CD14-positive monocyte (primary cell): ENCODE results near the gene PHKA1. TPM values are rescaled to one million over a fixed set of nuclear protein-coding genes. Genes with fewer than 3 reads are reported as not detected.

ENCODE experiments used
- DNase-seq, 3 donors: peaks; one replicate each; pipeline ENCODE4 v3.0.0-alpha.2; 2011 to 2022
- H2AFZ ChIP-seq: 2 replicates; pipeline ENCODE4 v1.6.0; 2012; ENCODE audit warnings: mild to moderate bottlenecking, low read depth, low read length, inconsistent platforms; ENCODE audit not compliant: insufficient read depth, poor library complexity, severe bottlenecking
- H3K27ac ChIP-seq, 2 donors: 1 replicate in 1 of 2; 2 replicates in 1 of 2; pipeline ENCODE4 v1.5.1; 2012 to 2013; ENCODE audit warnings: low read length in 2 of 2, control low read depth in 1 of 2, inconsistent platforms in 1 of 2, low read depth in 1 of 2, mild to moderate bottlenecking in 1 of 2
- H3K27me3 ChIP-seq, 2 donors: one replicate each; pipeline versions ENCODE4 v1.6.0 to v1.6.1; 2011 to 2013; ENCODE audit warnings: low read length in 2 of 2; ENCODE audit not compliant: control insufficient read depth in 2 of 2, insufficient read depth in 2 of 2
- H3K36me3 ChIP-seq, 2 donors: replicated peaks in 1 of 2; 1 replicate in 1 of 2; 2 replicates in 1 of 2; pipeline versions ENCODE4 v1.5.1 to v1.6.1; 2012 to 2013; ENCODE audit warnings: low read length in 2 of 2, control low read depth in 1 of 2, inconsistent platforms in 1 of 2, mild to moderate bottlenecking in 1 of 2; ENCODE audit not compliant: insufficient read depth in 2 of 2, control insufficient read depth in 1 of 2
- H3K4me1 ChIP-seq, 2 donors: 1 replicate in 1 of 2; 2 replicates in 1 of 2; pipeline versions ENCODE4 v1.5.1 to v1.6.1; 2012 to 2013; ENCODE audit warnings: low read length in 2 of 2, control low read depth in 1 of 2, inconsistent platforms in 1 of 2, mild to moderate bottlenecking in 1 of 2, moderate library complexity in 1 of 2; ENCODE audit not compliant: insufficient read depth in 2 of 2, control insufficient read depth in 1 of 2
- H3K4me2 ChIP-seq: replicated peaks from 2 replicates; pipeline ENCODE3; 2012; ENCODE audit warnings: low read length, moderate library complexity, mild to moderate bottlenecking; ENCODE audit not compliant: poor library complexity, severe bottlenecking; ENCODE audit errors: extremely low read depth
- H3K4me3 ChIP-seq, 3 experiments: fragments of 200-600 bp in 1 of 3; sonication (generic) in 1 of 3; replicated peaks in 1 of 3; 1 replicate in 2 of 3; 2 replicates in 1 of 3; pipeline ENCODE4 v1.5.1; 2011 to 2013; ENCODE audit warnings: low read length in 3 of 3, mild to moderate bottlenecking in 3 of 3, control low read depth in 2 of 3, low read depth in 2 of 3, inconsistent platforms in 1 of 3, moderate library complexity in 1 of 3
- H3K79me2 ChIP-seq: 2 replicates; pipeline ENCODE4 v1.6.0; 2012; ENCODE audit warnings: mild to moderate bottlenecking, control low read depth, inconsistent platforms, low read length, moderate library complexity; ENCODE audit not compliant: insufficient read depth
- H3K9ac ChIP-seq: 2 replicates; pipeline ENCODE4 v1.6.0; 2017; ENCODE audit warnings: low read length, mild to moderate bottlenecking; ENCODE audit not compliant: insufficient read depth, poor library complexity, severe bottlenecking
- H3K9me3 ChIP-seq, 2 donors: replicated peaks in 1 of 2; 1 replicate in 1 of 2; 2 replicates in 1 of 2; pipeline versions ENCODE4 v1.5.1 to v1.6.1; 2012 to 2013; ENCODE audit warnings: low read length in 2 of 2, control low read depth in 1 of 2; ENCODE audit not compliant: control insufficient read depth in 1 of 2, insufficient read depth in 1 of 2
- H4K20me1 ChIP-seq: 2 replicates; pipeline ENCODE4 v1.6.0; 2012; ENCODE audit warnings: mild to moderate bottlenecking, low read length, control low read depth, moderate library complexity; ENCODE audit not compliant: insufficient read depth
- H3K27ac Mint-ChIP-seq, 7 donors: one replicate each; pipeline ENCODE4 v1.8.0; 2020; ENCODE audit warnings: mild to moderate bottlenecking in 7 of 7, mixed read lengths in 7 of 7, moderate library complexity in 6 of 7, inconsistent platforms in 2 of 7
- H3K27me3 Mint-ChIP-seq, 3 donors: one replicate each; pipeline ENCODE4 v1.8.0; 2021 to 2022; ENCODE audit warnings: low read depth in 3 of 3, mild to moderate bottlenecking in 3 of 3, mixed read lengths in 3 of 3, moderate library complexity in 3 of 3, inconsistent platforms in 1 of 3
- H3K36me3 Mint-ChIP-seq, 2 donors: one replicate each; pipeline ENCODE4 v1.8.0; 2020; ENCODE audit warnings: mixed read lengths in 2 of 2, inconsistent platforms in 1 of 2, mild to moderate bottlenecking in 1 of 2
- H3K4me1 Mint-ChIP-seq: one replicate; pipeline ENCODE4 v1.8.0; 2020; ENCODE audit warnings: mild to moderate bottlenecking, mixed read lengths
- H3K4me3 Mint-ChIP-seq, 2 donors: one replicate each; pipeline ENCODE4 v1.8.0; 2020; ENCODE audit warnings: mild to moderate bottlenecking in 2 of 2, mixed read lengths in 2 of 2, moderate library complexity in 1 of 2
- H3K9me3 Mint-ChIP-seq, 7 donors: one replicate each; pipeline ENCODE4 v1.8.0; 2020 to 2022; ENCODE audit warnings: mixed read lengths in 7 of 7, mild to moderate bottlenecking in 6 of 7, moderate library complexity in 6 of 7, inconsistent platforms in 2 of 7
- WGBS: methylation state at CpG from one replicate; pipeline ENCODE4 v1.1.5; 2013; ENCODE audit warnings: missing lambda C conversion rate; ENCODE audit not compliant: insufficient coverage; 5-methylcytosine and 5-hydroxymethylcytosine counted together
- intact Hi-C, 2 donors: fragments of 100-400 bp; cut with micrococcal nuclease; formaldehyde crosslinking; loops; one replicate each; pipeline versions ENCODE4 v1.15.0 to v1.15.1; 2023
- polyA plus RNA-seq, 3 donors: library from polyadenylated mRNA; depleted of rRNA in 1 of 3; unstranded in 2 of 3; stranded (reverse) in 1 of 3; fragments of 300-500 nt in 2 of 3; fragments of >200 nt in 1 of 3; fragmentation: Illumina TruSeq in 2 of 3; gene quantifications; 1 replicate in 2 of 3; 2 replicates in 1 of 3; pipeline ENCODE4 v1.2.3, GENCODE V29; 2012 to 2021
- TF ChIP-seq, protein P1 (sequence below): fragments of 200-600 bp; IDR thresholded peaks from one replicate; pipeline ENCODE4 v1.8.0; 2022; ENCODE audit warnings: antibody characterized with exemption, mild to moderate bottlenecking

PHKA1 gene
- polyA plus RNA-seq, 3 donors = 0.01 TPM; not detected in 2

DNA sequence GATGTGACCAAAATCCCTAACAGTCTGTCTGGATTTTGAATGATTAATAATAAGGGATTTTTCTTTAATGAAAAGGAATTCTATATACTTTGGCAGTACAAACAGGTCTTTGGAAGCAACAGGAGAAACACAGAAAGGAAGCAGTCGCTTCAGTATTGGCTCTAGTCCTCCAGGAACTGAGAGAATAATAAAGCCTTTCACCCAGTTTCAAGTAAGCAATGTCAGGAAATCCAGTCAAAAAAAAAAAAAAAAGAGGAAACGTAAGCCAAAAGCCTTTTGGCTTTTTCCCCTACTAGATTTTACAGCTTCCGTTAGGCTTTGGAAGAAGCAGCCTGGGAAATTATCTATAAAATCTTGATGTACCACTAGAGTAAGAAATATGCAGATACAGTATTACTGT lies 79.8 kb downstream of the PHKA1 start:
- intact Hi-C loops = no loop called here
- no CpG with 5 or more reads among the region's 3 CpGs for WGBS

GRCh38 chrX:72630185-72630584 lies 83.9 kb downstream of the PHKA1 start:
- Mint-ChIP-seq H3K4me3 (no peak overlapping the region), H3K36me3 (no peaks in the 10 kb centered on the region), H3K27me3 (peaks cover 0 to 4% (median 0%) of the 10 kb centered on the region in 3 donors), H3K9me3 (peaks cover 2 to 8% (median 7%) of the 10 kb centered on the region in 7 donors), H3K4me1 (peaks cover 7% of the 10 kb centered on the region), H3K27ac (peak overlapping the region in 1 of 7 donors; percentile 31)
- DNase-seq = no peak
- no peaks in the 10 kb centered on the region for H3K79me2 ChIP-seq
- H3K36me3 ChIP-seq = no peaks in the 10 kb centered on the region
- no peak overlapping the region for H3K9ac ChIP-seq
- no peaks in the 10 kb centered on the region for H4K20me1 ChIP-seq
- no peak overlapping the region for H3K27ac ChIP-seq
- no CpG with 5 or more reads among the region's 1 CpG for WGBS
- H3K9me3 ChIP-seq = no peaks in the 10 kb centered on the region
- no peak overlapping the region for H3K4me2 ChIP-seq
- H3K27me3 ChIP-seq = no peaks in the 10 kb centered on the region
- no peak overlapping the region for H3K4me3 ChIP-seq
- H2AFZ ChIP-seq = no peak overlapping the region
- intact Hi-C loops = no loop called here
- H3K4me1 ChIP-seq = no peaks in the 10 kb centered on the region
- TF ChIP-seq, protein P1, sequence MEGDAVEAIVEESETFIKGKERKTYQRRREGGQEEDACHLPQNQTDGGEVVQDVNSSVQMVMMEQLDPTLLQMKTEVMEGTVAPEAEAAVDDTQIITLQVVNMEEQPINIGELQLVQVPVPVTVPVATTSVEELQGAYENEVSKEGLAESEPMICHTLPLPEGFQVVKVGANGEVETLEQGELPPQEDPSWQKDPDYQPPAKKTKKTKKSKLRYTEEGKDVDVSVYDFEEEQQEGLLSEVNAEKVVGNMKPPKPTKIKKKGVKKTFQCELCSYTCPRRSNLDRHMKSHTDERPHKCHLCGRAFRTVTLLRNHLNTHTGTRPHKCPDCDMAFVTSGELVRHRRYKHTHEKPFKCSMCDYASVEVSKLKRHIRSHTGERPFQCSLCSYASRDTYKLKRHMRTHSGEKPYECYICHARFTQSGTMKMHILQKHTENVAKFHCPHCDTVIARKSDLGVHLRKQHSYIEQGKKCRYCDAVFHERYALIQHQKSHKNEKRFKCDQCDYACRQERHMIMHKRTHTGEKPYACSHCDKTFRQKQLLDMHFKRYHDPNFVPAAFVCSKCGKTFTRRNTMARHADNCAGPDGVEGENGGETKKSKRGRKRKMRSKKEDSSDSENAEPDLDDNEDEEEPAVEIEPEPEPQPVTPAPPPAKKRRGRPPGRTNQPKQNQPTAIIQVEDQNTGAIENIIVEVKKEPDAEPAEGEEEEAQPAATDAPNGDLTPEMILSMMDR = no peak

More for the DNA sequence above, 79.8 kb downstream of the PHKA1 start:
- no peak overlapping the region for H3K4me3 ChIP-seq
- Mint-ChIP-seq H3K4me3 (no peak overlapping the region), H3K27ac (no peak overlapping the region), H3K9me3 (peaks cover under 1 to 9% (median 6%) of the 10 kb centered on the region in 7 donors), H3K27me3 (peaks cover 0 to 2% (median 0%) of the 10 kb centered on the region in 3 donors), H3K4me1 (peaks cover 7% of the 10 kb centered on the region), H3K36me3 (no peaks in the 10 kb centered on the region)
- H3K9me3 ChIP-seq = no peaks in the 10 kb centered on the region
- no peaks in the 10 kb centered on the region for H3K36me3 ChIP-seq
- TF ChIP-seq, protein P1 = no peak
- no peak overlapping the region for H3K4me2 ChIP-seq
- H3K4me1 ChIP-seq = no peaks in the 10 kb centered on the region
- no peaks in the 10 kb centered on the region for H3K27me3 ChIP-seq
- H3K9ac ChIP-seq = no peak overlapping the region
- H2AFZ ChIP-seq = no peak overlapping the region
- DNase-seq = no peak
- no peaks in the 10 kb centered on the region for H4K20me1 ChIP-seq
- H3K79me2 ChIP-seq = no peaks in the 10 kb centered on the region
- H3K27ac ChIP-seq = no peak overlapping the region
